ENCODE results near the gene CCL16.
A peak's percentile ranks its signal among the peaks of the same experiment; 100 is the strongest.
"Not testable (repeated sequence)": the region's sequence is repeated elsewhere in the genome, so short reads cannot be mapped to it uniquely, and the experiment has no call there.

The CCL16 gene, protein sequence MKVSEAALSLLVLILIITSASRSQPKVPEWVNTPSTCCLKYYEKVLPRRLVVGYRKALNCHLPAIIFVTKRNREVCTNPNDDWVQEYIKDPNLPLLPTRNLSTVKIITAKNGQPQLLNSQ

DNA sequence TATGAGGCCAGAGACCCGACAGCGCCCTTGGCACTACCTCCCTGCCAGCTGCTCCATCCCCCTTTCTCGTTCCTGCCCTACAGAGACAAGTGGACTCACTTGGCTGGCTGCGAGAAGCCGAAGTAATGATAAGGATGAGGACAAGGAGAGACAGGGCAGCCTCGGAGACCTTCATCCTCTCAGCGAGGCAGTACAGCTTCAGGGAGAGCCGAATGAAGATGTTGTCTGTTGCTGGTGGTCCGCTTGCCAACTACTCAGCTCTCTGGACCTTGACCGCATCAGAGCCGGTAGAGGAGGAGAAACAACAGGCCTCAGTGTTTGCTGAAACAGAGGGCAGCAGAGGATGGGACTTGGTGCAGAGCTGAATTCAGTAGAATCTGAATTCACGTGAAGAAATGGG, at the start of gene CCL16:
TSS of gene CCL16 (minus strand) at position 252 of the 400 bp plus-strand sequence. CDS start at position 175, 77 bp downstream.
- Mint-ChIP-seq H3K4me1 (no peaks in the 10 kb centered on the region), H3K9me3 (no peaks in the 10 kb centered on the region), H3K27ac (peak within 1 kb of the TSS in 1 of 2 donors; percentile 78), H3K27me3 (peaks cover 8% of the 10 kb centered on the region), H3K4me3 (no peak within 1 kb of the TSS)
- ATAC-seq (no peak), DNase-seq (no peak)

DNA sequence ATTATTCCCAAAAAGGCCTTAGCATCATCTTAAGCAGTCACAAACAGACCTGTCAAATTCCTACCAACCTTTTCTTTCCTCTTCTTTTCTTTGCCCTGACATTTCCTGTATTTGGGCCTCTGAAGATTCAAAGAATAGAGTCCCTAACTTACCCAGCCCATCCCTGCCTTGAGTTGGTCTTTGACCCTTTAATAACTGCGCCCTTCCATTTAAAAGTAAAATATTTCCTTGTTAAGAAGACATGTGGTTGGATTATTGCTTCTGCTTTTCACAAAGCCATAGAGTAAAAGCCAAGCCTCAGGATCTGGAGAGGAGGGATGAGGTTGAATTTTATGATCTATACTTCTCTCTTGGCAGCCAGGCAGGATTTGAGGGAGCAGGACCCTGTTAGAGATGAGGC, 49.7 kb upstream of the CCL16 start:
- no peak for ATAC-seq
- H3K4me3 Mint-ChIP-seq = no peak overlapping the region
- no peaks in the 10 kb centered on the region for H3K4me1 Mint-ChIP-seq
- H3K9me3 Mint-ChIP-seq = no peaks in the 10 kb centered on the region
- H3K27ac Mint-ChIP-seq = no peak overlapping the region
- DNase-seq = no peak
- peaks cover 67% of the 10 kb centered on the region for H3K27me3 Mint-ChIP-seq

DNA sequence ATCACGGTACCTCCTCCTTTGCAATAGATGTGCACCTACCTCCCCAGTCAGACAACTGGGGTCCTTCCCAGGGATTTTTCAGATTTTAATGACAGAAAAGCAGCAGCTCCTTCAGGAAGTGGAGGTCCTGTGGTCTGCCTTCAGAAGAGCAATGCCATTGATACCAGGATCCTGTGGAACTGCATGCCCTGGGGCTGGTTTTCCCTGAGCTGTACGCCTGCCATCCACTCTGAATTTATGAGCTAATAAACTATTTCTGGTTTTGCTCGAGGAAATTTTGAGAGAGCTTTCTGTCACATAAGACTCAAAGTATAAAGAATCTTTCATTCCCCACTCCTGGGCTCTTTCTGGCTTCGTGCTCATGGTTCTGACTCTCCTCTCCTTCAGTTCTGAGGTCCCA, 46.5 kb upstream of the CCL16 start:
- Mint-ChIP-seq H3K27ac (no peak overlapping the region), H3K4me1 (no peaks in the 10 kb centered on the region), H3K4me3 (no peak overlapping the region), H3K27me3 (peaks cover 60% of the 10 kb centered on the region), H3K9me3 (no peaks in the 10 kb centered on the region)
- no peak for ATAC-seq
- DNase-seq = no peak

DNA sequence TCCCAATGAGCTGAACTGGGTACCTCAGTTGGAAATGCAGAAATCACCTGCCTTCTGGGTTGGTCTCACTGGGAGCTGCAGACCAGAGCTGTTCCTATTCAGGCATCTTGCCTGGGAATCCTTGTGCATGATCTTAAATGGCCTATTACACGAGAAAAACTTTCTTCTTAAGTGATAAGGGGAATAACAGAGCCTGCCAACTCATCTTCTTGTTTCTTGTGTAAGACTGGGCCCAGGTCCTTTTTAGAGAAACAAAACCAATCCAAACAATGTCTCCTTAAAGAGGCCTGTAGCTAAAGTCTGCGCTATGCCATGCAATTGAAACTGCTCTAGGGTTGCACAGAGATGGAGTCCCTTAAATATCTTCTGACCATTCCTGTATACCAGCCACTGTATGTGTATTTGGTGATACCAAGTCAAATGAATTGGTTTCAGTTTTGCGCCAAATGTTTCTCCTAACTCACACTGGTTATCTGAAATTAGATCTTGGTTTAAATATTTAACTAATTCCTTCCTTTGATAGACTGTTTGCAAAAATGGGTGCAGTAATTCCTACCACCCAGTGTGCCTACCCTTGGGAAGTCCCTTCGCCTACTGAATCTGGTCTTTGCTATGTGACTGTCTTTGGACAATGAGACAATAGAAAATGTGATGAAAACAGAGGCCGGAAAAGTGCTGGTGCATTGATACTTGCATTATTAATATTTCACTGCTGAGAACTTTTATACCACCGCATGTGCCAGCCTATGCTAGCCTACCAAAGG, 43.0 kb upstream of the CCL16 start:
- H3K27me3 Mint-ChIP-seq = peaks cover 61% of the 10 kb centered on the region
- ATAC-seq = no peak
- H3K4me3 Mint-ChIP-seq = no peak overlapping the region
- no peaks in the 10 kb centered on the region for H3K4me1 Mint-ChIP-seq
- no peak overlapping the region for H3K27ac Mint-ChIP-seq
- DNase-seq = no peak
- H3K9me3 Mint-ChIP-seq = no peaks in the 10 kb centered on the region

DNA sequence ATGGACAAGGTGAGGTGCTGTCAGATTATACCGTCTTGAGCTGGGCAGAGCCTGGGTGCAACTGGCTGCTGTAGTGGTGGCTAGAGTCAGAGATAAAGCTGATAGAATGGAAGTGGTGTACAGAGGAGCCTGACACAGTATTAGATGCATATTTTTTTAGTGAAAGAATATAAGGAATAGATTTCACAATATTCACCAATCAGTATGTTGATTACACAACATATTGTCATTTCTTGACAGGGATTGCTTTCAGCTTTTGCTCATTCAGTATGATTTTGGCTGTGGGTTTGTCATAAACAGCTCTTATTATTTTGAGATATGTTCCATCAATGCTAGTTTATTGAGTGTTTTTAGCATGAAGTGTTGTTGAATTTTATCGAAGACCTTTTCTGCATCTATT, 38.1 kb upstream of the CCL16 start:
- peaks cover 64% of the 10 kb centered on the region for H3K27me3 Mint-ChIP-seq
- DNase-seq = no peak
- ATAC-seq = no peak
- no peak overlapping the region for H3K27ac Mint-ChIP-seq
- H3K4me1 Mint-ChIP-seq = no peaks in the 10 kb centered on the region
- no peaks in the 10 kb centered on the region for H3K9me3 Mint-ChIP-seq
- no peak overlapping the region for H3K4me3 Mint-ChIP-seq

DNA sequence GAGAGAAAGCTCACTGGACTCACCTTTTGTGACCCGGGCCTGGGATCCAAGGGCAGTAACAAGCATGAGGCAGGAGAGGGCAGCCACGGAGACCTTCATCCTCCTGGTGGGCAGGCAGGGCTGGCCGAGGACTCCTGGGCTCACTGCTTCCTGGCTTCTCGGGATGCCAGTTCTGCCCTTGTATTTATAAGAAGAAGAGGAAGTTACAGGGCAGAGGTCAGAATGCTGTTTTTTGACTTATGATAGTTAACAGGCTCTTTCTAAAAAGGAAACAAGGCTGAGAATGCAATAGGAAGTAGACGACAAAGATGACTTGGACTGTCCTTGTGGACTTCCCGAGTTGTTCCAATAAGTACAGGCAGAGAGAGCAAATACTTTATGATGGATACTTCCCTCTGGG, 36.5 kb upstream of the CCL16 start, which contains the start of gene CCL23:
TSS of gene CCL23 (minus strand) at position 174 of the 400 bp plus-strand sequence. CDS start at position 99, 75 bp downstream.
- Mint-ChIP-seq H3K4me1 (no peaks in the 10 kb centered on the region), H3K9me3 (no peaks in the 10 kb centered on the region), H3K4me3 (no peak within 1 kb of the TSS), H3K27me3 (peaks cover 70% of the 10 kb centered on the region), H3K27ac (peak within 1 kb of the TSS in 1 of 2 donors; percentile 21)
- no peak for DNase-seq
- no peak for ATAC-seq

DNA sequence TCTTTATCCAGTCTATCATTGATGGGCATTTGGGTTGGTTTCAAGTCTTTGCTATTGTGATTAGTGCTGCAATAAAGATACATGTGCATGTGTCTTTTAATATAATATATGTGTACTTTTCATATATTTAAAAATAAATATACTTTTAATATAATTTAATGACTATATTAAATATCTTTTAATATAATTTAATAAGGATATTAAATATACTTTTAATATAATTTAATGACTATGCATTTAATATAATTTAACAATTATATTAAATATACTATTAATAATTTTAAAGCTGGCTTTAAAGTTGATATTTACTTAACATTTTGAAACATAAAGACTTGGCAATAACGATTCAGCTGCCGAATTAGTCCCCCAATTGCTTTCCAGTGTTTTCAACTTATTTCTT, 35.3 kb upstream of the CCL16 start:
- ATAC-seq (no peak), DNase-seq (no peak)
- Mint-ChIP-seq H3K9me3 (no peaks in the 10 kb centered on the region), H3K4me3 (no peak overlapping the region), H3K27me3 (peaks cover 69% of the 10 kb centered on the region), H3K4me1 (no peaks in the 10 kb centered on the region), H3K27ac (no peak overlapping the region)

DNA sequence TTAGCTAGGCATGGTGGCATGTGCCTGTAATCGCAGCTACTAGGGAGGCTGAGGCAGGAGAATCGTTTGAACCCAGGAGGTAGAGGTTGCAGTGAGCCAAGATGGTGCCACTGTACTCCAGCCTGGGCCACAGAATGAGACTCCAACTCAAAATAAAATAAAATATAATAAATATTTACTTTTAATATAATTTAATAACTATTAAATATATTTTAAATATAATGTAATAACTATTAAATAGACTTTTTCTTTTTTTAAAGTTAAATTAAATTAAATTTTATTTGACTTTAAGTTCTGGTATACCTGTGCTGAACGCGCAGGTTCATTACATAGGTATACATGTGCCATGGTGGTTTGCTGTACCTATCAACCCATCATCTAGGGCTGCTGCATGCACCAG, 34.6 kb upstream of the CCL16 start:
- H3K4me1 Mint-ChIP-seq, ATAC-seq, DNase-seq, H3K4me3 Mint-ChIP-seq, H3K9me3 Mint-ChIP-seq, H3K27ac Mint-ChIP-seq: not testable (repeated sequence)
- H3K27me3 Mint-ChIP-seq = peaks cover 62% of the 10 kb centered on the region

DNA sequence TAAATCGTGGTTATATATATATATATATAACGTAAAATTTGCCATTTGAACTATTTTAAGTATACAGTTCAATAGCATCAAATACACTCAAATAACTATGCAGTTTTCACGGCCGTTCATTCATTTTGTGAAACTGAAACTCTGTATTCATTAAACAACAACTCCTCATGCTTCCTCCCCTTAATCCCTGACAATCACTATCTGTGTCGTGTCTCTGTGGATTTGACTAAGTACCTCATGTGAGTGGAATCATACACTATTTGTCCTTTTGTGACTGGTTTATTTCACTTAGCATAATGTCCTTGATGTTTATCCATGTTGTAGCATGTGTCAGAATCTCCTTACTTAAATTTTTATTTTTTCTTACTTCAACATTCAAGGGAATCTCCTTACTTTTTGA, 33.6 kb upstream of the CCL16 start:
- Mint-ChIP-seq H3K27me3 (peaks cover 53% of the 10 kb centered on the region), H3K27ac (no peak overlapping the region), H3K9me3 (peaks cover 6 to 7% of the 10 kb centered on the region in 2 donors), H3K4me1 (no peaks in the 10 kb centered on the region), H3K4me3 (no peak overlapping the region)
- ATAC-seq (no peak), DNase-seq (no peak)

DNA sequence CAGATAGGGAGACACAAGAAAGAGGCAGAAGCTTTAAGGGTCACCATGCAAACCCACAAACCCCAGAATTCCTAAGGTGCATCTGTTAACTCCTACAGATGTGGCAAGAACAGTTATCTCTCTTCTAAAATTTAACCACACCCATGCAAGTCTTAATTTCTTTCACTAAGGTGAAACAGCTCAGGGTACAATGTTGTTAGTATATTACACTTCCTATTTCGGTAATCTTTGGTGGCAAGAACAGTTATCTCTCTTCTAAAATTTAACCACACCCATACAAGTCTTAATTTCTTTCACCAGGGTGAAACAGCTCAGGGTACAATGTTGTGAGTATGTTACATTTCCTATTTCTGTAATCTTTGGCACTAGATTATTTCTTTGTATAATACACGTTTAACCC, 29.9 kb upstream of the CCL16 start:
- DNase-seq (no peak), ATAC-seq (no peak)
- no peak overlapping the region for H3K4me3 Mint-ChIP-seq
- peaks cover 2% of the 10 kb centered on the region for H3K4me1 Mint-ChIP-seq
- no peak overlapping the region for H3K27ac Mint-ChIP-seq
- H3K27me3 Mint-ChIP-seq = peaks cover 27% of the 10 kb centered on the region
- H3K9me3 Mint-ChIP-seq = peaks cover 6 to 26% of the 10 kb centered on the region in 2 donors

DNA sequence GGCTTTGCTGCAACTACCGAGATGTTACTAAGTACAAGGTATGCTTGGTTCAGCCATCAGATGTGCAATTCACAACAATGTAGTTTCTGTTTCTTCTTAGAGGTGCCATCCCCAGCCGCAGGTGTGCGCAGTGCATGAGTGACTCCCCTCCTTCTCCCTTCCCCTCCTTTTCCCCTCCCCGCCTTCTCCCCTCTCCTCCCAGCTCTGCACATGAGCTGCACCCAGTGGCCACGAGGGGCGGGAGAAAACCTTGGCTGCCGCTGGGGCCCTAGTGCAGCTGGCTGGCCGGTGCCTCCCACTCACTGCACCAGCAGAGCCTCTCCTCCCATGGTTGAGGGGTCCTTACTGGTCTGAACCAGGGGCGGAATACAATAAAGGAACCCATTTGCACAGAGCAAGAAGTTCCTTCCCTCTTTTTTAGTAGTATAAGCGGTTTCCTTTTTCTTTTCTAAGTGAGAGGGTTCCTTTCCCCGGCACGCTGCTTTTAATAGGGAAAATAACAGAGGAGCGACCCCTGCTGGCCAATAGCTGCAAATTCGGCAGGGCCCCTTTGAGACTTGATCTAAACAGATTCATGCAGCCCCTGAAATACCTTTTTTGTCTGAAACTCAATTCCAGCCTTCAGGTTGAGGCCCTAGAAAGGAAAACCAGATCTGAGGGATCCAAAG, 27.8 kb upstream of the CCL16 start:
- Mint-ChIP-seq H3K9me3 (peaks cover 6 to 26% of the 10 kb centered on the region in 2 donors), H3K4me1 (peaks cover 11% of the 10 kb centered on the region), H3K27me3 (peaks cover 24% of the 10 kb centered on the region), H3K27ac (no peak overlapping the region), H3K4me3 (no peak overlapping the region)
- ATAC-seq (no peak), DNase-seq (no peak)

DNA sequence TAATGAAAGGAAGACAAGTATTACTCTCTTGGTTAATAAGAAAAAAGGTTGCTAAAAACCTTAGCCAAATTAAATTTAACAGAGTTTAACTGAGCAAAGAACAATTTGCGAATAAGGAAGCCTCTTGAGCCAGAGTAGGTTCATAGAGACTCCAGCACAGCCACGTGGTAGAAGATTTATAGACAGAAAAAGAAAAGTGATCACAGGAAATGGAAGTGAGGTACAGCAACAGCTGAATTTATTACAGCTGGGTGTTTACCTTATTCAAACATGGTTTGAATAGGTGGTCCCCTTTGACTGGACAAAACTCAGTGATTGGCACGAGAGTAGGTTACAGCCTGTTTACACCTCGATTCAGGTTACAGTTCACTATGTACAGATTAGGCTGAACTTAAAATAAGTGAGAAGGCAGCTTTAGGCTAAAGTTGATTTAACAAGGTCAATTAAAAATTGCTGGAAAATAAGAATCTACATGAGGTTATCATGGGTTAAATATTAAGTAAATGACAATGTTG, 23.4 kb upstream of the CCL16 start:
- ATAC-seq (no peak), DNase-seq (no peak)
- H3K27ac Mint-ChIP-seq = no peak overlapping the region
- H3K27me3 Mint-ChIP-seq = peaks cover 9% of the 10 kb centered on the region
- peaks cover 0 to 17% of the 10 kb centered on the region in 2 donors for H3K9me3 Mint-ChIP-seq
- H3K4me1 Mint-ChIP-seq = peaks cover 11% of the 10 kb centered on the region
- peak overlapping the region in 1 of 2 donors; percentile 23 for H3K4me3 Mint-ChIP-seq

DNA sequence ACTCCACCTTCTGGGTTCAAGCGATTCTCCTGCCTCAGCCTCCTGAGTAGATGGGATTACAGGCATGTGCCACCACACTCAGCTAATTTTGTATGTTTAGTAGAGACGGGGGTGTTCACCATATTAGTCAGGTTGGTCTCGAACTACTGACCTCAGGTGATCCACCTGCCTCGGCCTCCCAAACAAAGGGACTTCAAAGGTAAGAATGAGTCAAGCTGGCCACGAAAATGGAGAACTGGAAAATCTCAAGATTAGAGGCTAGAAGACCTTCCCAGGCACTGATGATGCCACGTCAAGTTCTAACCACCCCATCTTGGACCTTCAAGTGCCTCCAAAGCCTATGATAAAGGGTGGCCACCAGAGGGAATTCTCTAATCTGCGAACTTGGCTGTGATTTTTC, 21.3 kb upstream of the CCL16 start:
- H3K27ac Mint-ChIP-seq = no peak overlapping the region

DNA sequence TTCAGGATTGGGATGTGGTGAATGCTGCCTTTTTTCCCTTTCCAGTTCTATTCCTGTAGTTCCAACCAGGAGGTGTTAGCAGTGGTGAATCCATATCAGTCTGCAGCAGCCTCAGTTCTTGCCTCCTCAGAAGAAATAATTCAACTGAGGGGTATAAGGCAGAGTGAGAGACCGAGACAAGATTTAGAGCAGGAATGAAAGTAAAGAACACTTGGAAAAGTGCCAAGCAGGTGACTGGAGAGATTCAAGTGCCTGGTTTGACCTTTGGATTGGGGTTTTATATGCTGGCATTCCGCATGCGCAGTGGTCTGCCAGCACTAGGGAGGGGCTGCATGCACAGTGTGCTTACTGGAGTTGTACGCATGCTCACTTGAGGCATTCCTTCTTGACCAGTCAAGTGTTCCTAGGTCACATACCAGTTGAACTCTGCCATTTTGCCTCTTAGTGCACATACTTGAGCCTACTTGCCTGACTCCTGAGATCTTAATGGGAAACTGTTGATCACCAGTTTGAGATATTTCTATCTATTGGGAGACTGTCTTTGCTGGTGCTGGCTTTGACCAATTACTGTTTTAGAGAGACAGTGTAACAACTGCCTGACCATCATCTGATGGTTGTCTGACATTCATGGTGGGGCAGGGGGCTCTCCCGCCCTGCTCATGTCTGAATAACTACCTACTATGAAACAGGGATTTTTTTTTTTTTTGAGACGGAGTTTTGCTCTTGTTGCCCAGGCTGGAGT, 20.7 kb upstream of the CCL16 start:
- no peak for ATAC-seq
- Mint-ChIP-seq H3K27ac (no peak overlapping the region), H3K4me3 (no peak overlapping the region), H3K4me1 (peaks cover 11% of the 10 kb centered on the region), H3K9me3 (no peaks in the 10 kb centered on the region), H3K27me3 (peaks cover 22% of the 10 kb centered on the region)
- DNase-seq = no peak

More for the DNA sequence above, 21.3 kb upstream of the CCL16 start:
- Mint-ChIP-seq H3K9me3 (peaks cover 0 to under 1% of the 10 kb centered on the region in 2 donors), H3K4me3 (no peak overlapping the region), H3K27me3 (peaks cover 20% of the 10 kb centered on the region), H3K4me1 (peaks cover 11% of the 10 kb centered on the region)
- no peak for ATAC-seq
- DNase-seq = no peak

DNA sequence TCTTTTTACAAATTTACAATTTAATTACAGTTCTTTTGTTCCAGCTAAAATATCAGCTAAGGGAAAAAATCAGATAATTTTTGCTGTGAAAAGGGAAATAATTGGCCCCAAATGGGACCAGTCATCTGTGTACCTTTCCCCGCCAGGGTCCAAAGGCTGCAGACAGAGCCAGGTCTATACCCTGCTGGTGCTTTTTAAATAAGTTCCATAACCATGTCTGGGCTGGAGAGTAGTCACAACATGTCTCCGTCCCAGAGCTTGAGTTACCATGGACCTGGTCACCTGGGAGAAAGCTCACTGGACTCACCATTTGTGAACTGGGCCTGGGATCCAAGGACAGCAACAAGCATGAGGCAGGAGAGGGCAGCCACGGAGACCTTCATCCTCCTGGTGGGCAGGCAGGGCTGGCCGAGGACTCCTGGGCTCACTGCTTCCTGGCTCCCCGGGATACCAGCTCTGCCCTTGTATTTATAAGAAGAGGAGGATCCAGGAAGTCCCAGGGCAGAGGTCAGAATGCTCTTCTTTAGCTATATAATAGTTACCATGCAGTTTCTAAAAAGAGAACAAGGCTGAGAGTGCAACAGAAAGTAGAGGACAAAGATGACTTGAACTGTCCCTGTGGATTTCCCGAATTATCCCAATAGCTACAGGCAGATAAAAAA, 19.9 kb upstream of the CCL16 start, which contains the start of gene CCL15:
TSS of gene CCL15 (minus strand) at position 444 of the 662 bp plus-strand sequence. CDS start at position 383, 61 bp downstream.
- peaks cover 10% of the 10 kb centered on the region for H3K4me1 Mint-ChIP-seq

More for the DNA sequence above, 19.9 kb upstream of the CCL16 start, which contains the start of gene CCL15:
- Mint-ChIP-seq H3K27me3 (peaks cover 30% of the 10 kb centered on the region), H3K27ac (peak within 1 kb of the TSS in 1 of 2 donors; percentile 52), H3K9me3 (no peaks in the 10 kb centered on the region), H3K4me3 (no peak within 1 kb of the TSS)
- ATAC-seq = no peak
- DNase-seq = no peak

Measured in stimulated activated naive CD8-positive, alpha-beta T cell treated with anti-CD3 and anti-CD28 coated beads, Interleukin-15, amount 100 ng/mL, for 72 hours (primary cell).